Upper lobe of left lung (tissue), 6 donors: ENCODE results near the gene RNF168. TPM values are rescaled to one million over a fixed set of nuclear protein-coding genes. Genes with fewer than 3 reads are reported as not detected.
"Not testable (repeated sequence)": the region's sequence is repeated elsewhere in the genome, so short reads cannot be mapped to it uniquely, and the experiment has no call there.

Source experiments
- ATAC-seq, 2 donors: fragments of 200-7000 bp; cut with Tn5 transposase; one replicate each; pipeline ENCODE4 v1.9.1; 2022; ENCODE audit warnings: mild to moderate bottlenecking in 2 of 2, moderate library complexity in 2 of 2; ENCODE audit not compliant: low FRiP score in 2 of 2
- DNase-seq, 2 donors: peaks; one replicate each; pipeline ENCODE4 v3.0.0-alpha.2; 2019 to 2020
- H3K27ac ChIP-seq, 4 donors: fragments of 200-600 bp; sonication (generic); one replicate each; pipeline ENCODE4 v1.5.1; 2016 to 2019
- H3K27me3 ChIP-seq, 4 donors: fragments of 200-600 bp; sonication (generic); one replicate each; pipeline ENCODE4 v1.5.1; 2017 to 2019
- H3K36me3 ChIP-seq, 4 donors: fragments of 200-600 bp; sonication (generic); one replicate each; pipeline ENCODE4 v1.5.1; 2016 to 2019
- H3K4me1 ChIP-seq, 4 donors: fragments of 200-600 bp; sonication (generic); one replicate each; pipeline ENCODE4 v1.5.1; 2018 to 2019
- H3K4me3 ChIP-seq, 4 donors: fragments of 200-600 bp; sonication (generic); one replicate each; pipeline ENCODE4 v1.5.1; 2017 to 2019; ENCODE audit warnings: mild to moderate bottlenecking in 2 of 4, moderate library complexity in 1 of 4
- H3K9me3 ChIP-seq, 4 donors: fragments of 200-600 bp; sonication (generic); one replicate each; pipeline ENCODE4 v1.5.1; 2018 to 2019
- EP300 ChIP-seq, 4 donors: sonication (generic); formaldehyde crosslinking; IDR thresholded peaks; one replicate each; pipeline ENCODE4 v1.5.1; 2017; ENCODE audit warnings: antibody characterized with exemption in 4 of 4, control low read depth in 2 of 4
- POLR2A ChIP-seq, 4 donors: fragments of 450-650 bp; IDR thresholded peaks; one replicate each; pipeline ENCODE4 v1.5.1; 2016 to 2017; ENCODE audit warnings: antibody characterized with exemption in 4 of 4, mild to moderate bottlenecking in 2 of 4
- POLR2AphosphoS5 ChIP-seq, 2 donors: sonication (generic); formaldehyde crosslinking; IDR thresholded peaks; one replicate each; pipeline ENCODE4 v1.5.1; 2017; ENCODE audit warnings: antibody characterized with exemption in 2 of 2
- WGBS, 2 donors: methylation state at CpG; one replicate each; pipeline ENCODE4 v1.1.5; 2017 to 2018; 5-methylcytosine and 5-hydroxymethylcytosine counted together
- total RNA-seq, 6 donors: library from RNA; depleted of rRNA in 4 of 6; stranded (reverse); fragments of >200 nt in 4 of 6; gene quantifications; one replicate each; pipeline versions ENCODE4 v1.1.0 to v1.2.1, GENCODE V29; 2016 to 2021
- TF ChIP-seq, protein P1 (sequence below), 6 experiments: fragments of 450-650 bp in 4 of 6; fragments of 200-600 bp in 2 of 6; sonication (generic) in 2 of 6; IDR thresholded peaks; one replicate each; pipeline ENCODE4 v1.5.1; 2016 to 2019; ENCODE audit warnings: antibody characterized with exemption in 6 of 6
- donor health status: DM: no; HTN: no; CAD: no; lungs with moderate emphysema.
- donor health status: DM: no; HTN: yes; CAD: no; lungs with severe emphysema.

The RNF168 gene
- total RNA-seq, result 10 to 100 TPM; 22.2 to 33.5 (median 26.6) TPM

GRCh38 chr3:196503196-196504076 is at the start of gene RNF168:
Gene RNF168, minus strand, starts transcription at chr3:196503768. Its CDS starts 595 bp downstream, at chr3:196503173.
- Histone ChIP-seq H3K27me3 (no peaks in the 10 kb centered on the region), H3K4me3 (peak within 1 kb of the TSS; percentile 58 to 99 (median 94)), H3K36me3 (no peaks in the 10 kb centered on the region), H3K4me1 (peaks cover 14 to 38% (median 19%) of the 10 kb centered on the region in 4 donors), H3K9me3 (no peaks in the 10 kb centered on the region), H3K27ac (peak within 1 kb of the TSS; percentile 93 to 98 (median 96))
- peak; percentile 97 for DNase-seq
- 0% methylated on average over 31 to 35 of the region's 75 CpGs for WGBS, 2 donors
- peak in 1 of 4 donors; percentile 39 for TF ChIP-seq EP300 (IDR thresholded peaks at IDR 0.05)
- TF ChIP-seq, protein P1, sequence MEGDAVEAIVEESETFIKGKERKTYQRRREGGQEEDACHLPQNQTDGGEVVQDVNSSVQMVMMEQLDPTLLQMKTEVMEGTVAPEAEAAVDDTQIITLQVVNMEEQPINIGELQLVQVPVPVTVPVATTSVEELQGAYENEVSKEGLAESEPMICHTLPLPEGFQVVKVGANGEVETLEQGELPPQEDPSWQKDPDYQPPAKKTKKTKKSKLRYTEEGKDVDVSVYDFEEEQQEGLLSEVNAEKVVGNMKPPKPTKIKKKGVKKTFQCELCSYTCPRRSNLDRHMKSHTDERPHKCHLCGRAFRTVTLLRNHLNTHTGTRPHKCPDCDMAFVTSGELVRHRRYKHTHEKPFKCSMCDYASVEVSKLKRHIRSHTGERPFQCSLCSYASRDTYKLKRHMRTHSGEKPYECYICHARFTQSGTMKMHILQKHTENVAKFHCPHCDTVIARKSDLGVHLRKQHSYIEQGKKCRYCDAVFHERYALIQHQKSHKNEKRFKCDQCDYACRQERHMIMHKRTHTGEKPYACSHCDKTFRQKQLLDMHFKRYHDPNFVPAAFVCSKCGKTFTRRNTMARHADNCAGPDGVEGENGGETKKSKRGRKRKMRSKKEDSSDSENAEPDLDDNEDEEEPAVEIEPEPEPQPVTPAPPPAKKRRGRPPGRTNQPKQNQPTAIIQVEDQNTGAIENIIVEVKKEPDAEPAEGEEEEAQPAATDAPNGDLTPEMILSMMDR (IDR thresholded peaks at IDR 0.05), result no peak
- peak; percentile 89 to 97 for TF ChIP-seq POLR2AphosphoS5 (IDR thresholded peaks at IDR 0.05)
- TF ChIP-seq POLR2A (IDR thresholded peaks at IDR 0.05), result peak in 3 of 4 donors; percentile 89 to 97 (median 90)
- peak; percentile 94 to 95 for ATAC-seq

DNA sequence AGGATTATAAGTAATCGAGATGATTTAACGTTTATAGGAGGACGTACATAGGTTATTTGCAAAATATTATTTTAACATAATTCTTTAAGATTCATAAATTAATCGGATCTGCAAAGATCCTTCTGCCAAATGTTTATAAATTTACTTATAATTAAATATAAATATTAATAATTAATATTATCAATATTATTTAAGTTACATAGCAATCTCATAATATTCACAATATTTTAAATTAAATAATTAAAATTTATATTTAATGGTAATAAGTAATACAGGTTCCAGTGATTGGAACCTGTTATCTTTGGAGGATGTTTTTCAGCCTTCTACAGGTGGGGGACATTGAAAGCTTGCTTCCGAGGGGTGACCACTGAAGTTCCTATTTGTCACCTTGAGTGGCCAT is 48.7 kb upstream of the RNF168 start:
- no peak overlapping the region for H3K4me3 ChIP-seq
- H3K27me3 ChIP-seq, result no peaks in the 10 kb centered on the region
- 97% methylated on average over 5 of the region's 5 CpGs for WGBS, 2 donors
- peaks cover 0 to 17% (median 0%) of the 10 kb centered on the region in 4 donors for H3K36me3 ChIP-seq
- ATAC-seq, result no peak
- no peak overlapping the region for H3K27ac ChIP-seq
- no peak for DNase-seq
- H3K4me1 ChIP-seq, result no peaks in the 10 kb centered on the region
- peaks cover 0 to 7% (median 2%) of the 10 kb centered on the region in 4 donors for H3K9me3 ChIP-seq
- TF ChIP-seq, protein P1 (IDR thresholded peaks at IDR 0.05), result no peak
- TF ChIP-seq POLR2A (IDR thresholded peaks at IDR 0.05) (no peak), POLR2AphosphoS5 (IDR thresholded peaks at IDR 0.05) (no peak), EP300 (IDR thresholded peaks at IDR 0.05) (no peak)

DNA sequence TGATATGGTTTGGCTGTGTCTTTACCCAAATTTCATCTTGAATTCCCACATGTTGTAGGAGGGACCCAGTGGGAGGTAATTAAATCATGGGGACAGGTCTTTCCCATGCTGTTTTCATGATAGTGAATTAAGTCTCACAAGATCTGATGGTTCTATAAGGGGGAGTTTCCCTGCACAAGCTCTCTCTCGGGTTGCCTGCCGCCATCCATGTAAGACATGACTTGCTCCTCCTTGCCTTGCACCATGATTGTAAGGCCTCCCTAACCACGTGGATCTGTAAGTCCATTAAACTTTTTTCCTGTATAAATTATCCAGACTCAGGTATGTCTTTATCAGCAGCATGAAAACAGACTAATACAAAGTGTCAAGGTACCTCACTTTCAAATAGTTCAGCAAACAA is 46.6 kb upstream of the RNF168 start:
- peaks cover 0 to 17% (median 0%) of the 10 kb centered on the region in 4 donors for H3K36me3 ChIP-seq
- H3K27ac ChIP-seq, H3K27me3 ChIP-seq, H3K4me1 ChIP-seq, H3K4me3 ChIP-seq, DNase-seq, ATAC-seq, H3K9me3 ChIP-seq: not testable (repeated sequence)
- 88 to 93% methylated on average over 3 of the region's 3 CpGs for WGBS, 2 donors

- H3K36me3 ChIP-seq, result peaks cover 0 to 13% (median 0%) of the 10 kb centered on the region in 4 donors
- not testable (repeated sequence) for ATAC-seq, H3K4me1 ChIP-seq, H3K4me3 ChIP-seq, H3K27me3 ChIP-seq, H3K9me3 ChIP-seq, DNase-seq, H3K27ac ChIP-seq
- 100% methylated on average over 1 of the region's 1 CpG; no CpG with 5 or more reads in 1 of the 2 donors for WGBS, 2 donors
Observed at GRCh38 chr3:196549312-196549711, 45.7 kb upstream of the RNF168 start.

GRCh38 chr3:196547067-196547466 is 43.5 kb upstream of the RNF168 start:
- H3K4me1 ChIP-seq, result no peaks in the 10 kb centered on the region
- H3K36me3 ChIP-seq, result no peaks in the 10 kb centered on the region
- no peak overlapping the region for H3K27ac ChIP-seq
- H3K27me3 ChIP-seq, result no peaks in the 10 kb centered on the region
- no peak for DNase-seq
- TF ChIP-seq POLR2AphosphoS5 (IDR thresholded peaks at IDR 0.05) (no peak), EP300 (IDR thresholded peaks at IDR 0.05) (no peak), POLR2A (IDR thresholded peaks at IDR 0.05) (no peak)
- TF ChIP-seq, protein P1 (IDR thresholded peaks at IDR 0.05), result no peak
- ATAC-seq, result no peak
- 96 to 98% methylated on average over 2 of the region's 2 CpGs for WGBS, 2 donors
- H3K9me3 ChIP-seq, result peaks cover 0 to 7% (median 2%) of the 10 kb centered on the region in 4 donors
- H3K4me3 ChIP-seq, result no peak overlapping the region
